ENCODE data around the gene AMELY.

Gene AMELY

GRCh38 chrY:6911253-6911881 lies at the start of gene AMELY:
TSS of gene AMELY (minus strand) at chrY:6911752. CDS start at chrY:6872608, 39,144 bp downstream.
- no peaks in the 10 kb centered on the region for H3K4me1 ChIP-seq (ENCODE audit: control insufficient read depth, insufficient read depth, low read length)
- no peaks in the 10 kb centered on the region for H3K36me3 ChIP-seq (ENCODE audit: control insufficient read depth, insufficient read depth, low read length)
- H3K27me3 ChIP-seq (ENCODE audit: control insufficient read depth, insufficient read depth, low read length), result no peaks in the 10 kb centered on the region
- H3K9ac ChIP-seq (ENCODE audit: low read length), result no peak within 1 kb of the TSS
- H3K4me3 ChIP-seq (ENCODE audit: low read length), result no peak within 1 kb of the TSS
- H3K27ac ChIP-seq (ENCODE audit: low read depth, low read length), result no peak within 1 kb of the TSS

GRCh38 chrY:6949947-6950346 lies 38.4 kb upstream of the AMELY start:
- Histone ChIP-seq H3K36me3 (ENCODE audit: control insufficient read depth, insufficient read depth, low read length) (no peaks in the 10 kb centered on the region), H3K4me1 (ENCODE audit: control insufficient read depth, insufficient read depth, low read length) (no peaks in the 10 kb centered on the region), H3K9ac (ENCODE audit: low read length) (no peak overlapping the region), H3K4me3 (ENCODE audit: low read length) (no peak overlapping the region), H3K27me3 (ENCODE audit: control insufficient read depth, insufficient read depth, low read length) (no peaks in the 10 kb centered on the region), H3K27ac (ENCODE audit: low read depth, low read length) (no peak overlapping the region)

- H3K4me3 ChIP-seq (ENCODE audit: low read length), result no peak overlapping the region
- no peak overlapping the region for H3K9ac ChIP-seq (ENCODE audit: low read length)
- no peak overlapping the region for H3K27ac ChIP-seq (ENCODE audit: low read depth, low read length)
- no peaks in the 10 kb centered on the region for H3K4me1 ChIP-seq (ENCODE audit: control insufficient read depth, insufficient read depth, low read length)
- no peaks in the 10 kb centered on the region for H3K27me3 ChIP-seq (ENCODE audit: control insufficient read depth, insufficient read depth, low read length)
- no peaks in the 10 kb centered on the region for H3K36me3 ChIP-seq (ENCODE audit: control insufficient read depth, insufficient read depth, low read length)
These were observed 36.8 kb upstream of the AMELY start for GRCh38 chrY:6948378-6948777.

- H3K4me3 ChIP-seq (ENCODE audit: low read length), result no peak overlapping the region
- no peaks in the 10 kb centered on the region for H3K27me3 ChIP-seq (ENCODE audit: control insufficient read depth, insufficient read depth, low read length)
- no peak overlapping the region for H3K27ac ChIP-seq (ENCODE audit: low read depth, low read length)
- no peak overlapping the region for H3K9ac ChIP-seq (ENCODE audit: low read length)
- H3K36me3 ChIP-seq (ENCODE audit: control insufficient read depth, insufficient read depth, low read length), result no peaks in the 10 kb centered on the region
- H3K4me1 ChIP-seq (ENCODE audit: control insufficient read depth, insufficient read depth, low read length), result no peaks in the 10 kb centered on the region
These were observed 36.1 kb upstream of the AMELY start for GRCh38 chrY:6947695-6948094.

- Histone ChIP-seq H3K36me3 (ENCODE audit: control insufficient read depth, insufficient read depth, low read length) (no peaks in the 10 kb centered on the region), H3K9ac (ENCODE audit: low read length) (no peak overlapping the region), H3K4me1 (ENCODE audit: control insufficient read depth, insufficient read depth, low read length) (no peaks in the 10 kb centered on the region), H3K27ac (ENCODE audit: low read depth, low read length) (no peak overlapping the region), H3K27me3 (ENCODE audit: control insufficient read depth, insufficient read depth, low read length) (no peaks in the 10 kb centered on the region), H3K4me3 (ENCODE audit: low read length) (no peak overlapping the region)
These were observed 23.9 kb upstream of the AMELY start for GRCh38 chrY:6935497-6935896.

- H3K4me1 ChIP-seq (ENCODE audit: control insufficient read depth, insufficient read depth, low read length), result no peaks in the 10 kb centered on the region
- no peak overlapping the region for H3K4me3 ChIP-seq (ENCODE audit: low read length)
- no peaks in the 10 kb centered on the region for H3K36me3 ChIP-seq (ENCODE audit: control insufficient read depth, insufficient read depth, low read length)
- H3K27me3 ChIP-seq (ENCODE audit: control insufficient read depth, insufficient read depth, low read length), result no peaks in the 10 kb centered on the region
- no peak overlapping the region for H3K27ac ChIP-seq (ENCODE audit: low read depth, low read length)
- H3K9ac ChIP-seq (ENCODE audit: low read length), result no peak overlapping the region
These were observed 20.3 kb upstream of the AMELY start for GRCh38 chrY:6931779-6932396.

- H3K36me3 ChIP-seq (ENCODE audit: control insufficient read depth, insufficient read depth, low read length), result no peaks in the 10 kb centered on the region
- H3K27me3 ChIP-seq (ENCODE audit: control insufficient read depth, insufficient read depth, low read length), result no peaks in the 10 kb centered on the region
- H3K4me1 ChIP-seq (ENCODE audit: control insufficient read depth, insufficient read depth, low read length), result no peaks in the 10 kb centered on the region
- no peak overlapping the region for H3K9ac ChIP-seq (ENCODE audit: low read length)
- no peak overlapping the region for H3K27ac ChIP-seq (ENCODE audit: low read depth, low read length)
- H3K4me3 ChIP-seq (ENCODE audit: low read length), result no peak overlapping the region
These were observed 17.7 kb upstream of the AMELY start for GRCh38 chrY:6929237-6929636.

GRCh38 chrY:6928265-6928664 lies 16.7 kb upstream of the AMELY start:
- Histone ChIP-seq H3K4me3 (ENCODE audit: low read length) (no peak overlapping the region), H3K27me3 (ENCODE audit: control insufficient read depth, insufficient read depth, low read length) (no peaks in the 10 kb centered on the region), H3K4me1 (ENCODE audit: control insufficient read depth, insufficient read depth, low read length) (no peaks in the 10 kb centered on the region), H3K9ac (ENCODE audit: low read length) (no peak overlapping the region), H3K27ac (ENCODE audit: low read depth, low read length) (no peak overlapping the region), H3K36me3 (ENCODE audit: control insufficient read depth, insufficient read depth, low read length) (no peaks in the 10 kb centered on the region)

- Histone ChIP-seq H3K27me3 (ENCODE audit: control insufficient read depth, insufficient read depth, low read length) (no peaks in the 10 kb centered on the region), H3K9ac (ENCODE audit: low read length) (no peak overlapping the region), H3K36me3 (ENCODE audit: control insufficient read depth, insufficient read depth, low read length) (no peaks in the 10 kb centered on the region), H3K4me1 (ENCODE audit: control insufficient read depth, insufficient read depth, low read length) (no peaks in the 10 kb centered on the region), H3K27ac (ENCODE audit: low read depth, low read length) (no peak overlapping the region), H3K4me3 (ENCODE audit: low read length) (no peak overlapping the region)
These were observed 9.5 kb upstream of the AMELY start for GRCh38 chrY:6921061-6921460.

- no peaks in the 10 kb centered on the region for H3K27me3 ChIP-seq (ENCODE audit: control insufficient read depth, insufficient read depth, low read length)
- H3K27ac ChIP-seq (ENCODE audit: low read depth, low read length), result no peak overlapping the region
- H3K36me3 ChIP-seq (ENCODE audit: control insufficient read depth, insufficient read depth, low read length), result no peaks in the 10 kb centered on the region
- no peak overlapping the region for H3K4me3 ChIP-seq (ENCODE audit: low read length)
- no peak overlapping the region for H3K9ac ChIP-seq (ENCODE audit: low read length)
- no peaks in the 10 kb centered on the region for H3K4me1 ChIP-seq (ENCODE audit: control insufficient read depth, insufficient read depth, low read length)
These were observed 1.8 kb upstream of the AMELY start for GRCh38 chrY:6913362-6913761.

GRCh38 chrY:6910372-6911252 lies 940 bp downstream of the AMELY start, which contains the start of gene TBL1Y:
TSS of gene TBL1Y (plus strand) at chrY:6910697. CDS start at chrY:7025085, 114,388 bp downstream.
- no peak within 1 kb of the TSS for H3K27ac ChIP-seq (ENCODE audit: low read depth, low read length)
- no peak within 1 kb of the TSS for H3K9ac ChIP-seq (ENCODE audit: low read length)
- no peak within 1 kb of the TSS for H3K4me3 ChIP-seq (ENCODE audit: low read length)
- H3K27me3 ChIP-seq (ENCODE audit: control insufficient read depth, insufficient read depth, low read length), result no peaks in the 10 kb centered on the region
- H3K4me1 ChIP-seq (ENCODE audit: control insufficient read depth, insufficient read depth, low read length), result no peaks in the 10 kb centered on the region
- no peaks in the 10 kb centered on the region for H3K36me3 ChIP-seq (ENCODE audit: control insufficient read depth, insufficient read depth, low read length)

GRCh38 chrY:6909856-6910255 lies 1.7 kb downstream of the AMELY start:
- no peaks in the 10 kb centered on the region for H3K4me1 ChIP-seq (ENCODE audit: control insufficient read depth, insufficient read depth, low read length)
- no peak overlapping the region for H3K9ac ChIP-seq (ENCODE audit: low read length)
- no peak overlapping the region for H3K4me3 ChIP-seq (ENCODE audit: low read length)
- H3K27me3 ChIP-seq (ENCODE audit: control insufficient read depth, insufficient read depth, low read length), result no peaks in the 10 kb centered on the region
- no peaks in the 10 kb centered on the region for H3K36me3 ChIP-seq (ENCODE audit: control insufficient read depth, insufficient read depth, low read length)
- H3K27ac ChIP-seq (ENCODE audit: low read depth, low read length), result no peak overlapping the region

Data from rectal smooth muscle tissue (tissue), 1 donor.